Naive B cell (primary cell): ENCODE data around the gene MCF2. TPM values are rescaled to one million over a fixed set of nuclear protein-coding genes. Genes with fewer than 3 reads are reported as not detected.
"Not testable (repeated sequence)": the region's sequence is repeated elsewhere in the genome, so short reads cannot be mapped to it uniquely, and the experiment has no call there.

ENCODE experiments used
- ATAC-seq, 2 donors: fragments of 150-1000 bp; cut with Tn5 transposase; 2 replicates each; pipeline ENCODE4 v1.10.0; 2021; ENCODE audit warnings: low read depth in 2 of 2, mild to moderate bottlenecking in 2 of 2, moderate library complexity in 2 of 2
- DNase-seq: peaks from one replicate; pipeline ENCODE4 v3.0.0; 2022
- H3K27ac Mint-ChIP-seq, 6 donors: one replicate each; pipeline ENCODE4 v1.8.0; 2020 to 2022; ENCODE audit warnings: mild to moderate bottlenecking in 6 of 6, mixed read lengths in 6 of 6, moderate library complexity in 5 of 6, inconsistent platforms in 2 of 6
- H3K27me3 Mint-ChIP-seq, 3 donors: one replicate each; pipeline ENCODE4 v1.8.0; 2021 to 2022; ENCODE audit warnings: mixed read lengths in 3 of 3, mild to moderate bottlenecking in 1 of 3
- H3K36me3 Mint-ChIP-seq, 2 donors: one replicate each; pipeline ENCODE4 v1.8.0; 2020 to 2022; ENCODE audit warnings: mixed read lengths in 2 of 2, inconsistent platforms in 1 of 2, mild to moderate bottlenecking in 1 of 2
- H3K4me1 Mint-ChIP-seq, 3 donors: one replicate each; pipeline ENCODE4 v1.8.0; 2020 to 2022; ENCODE audit warnings: mixed read lengths in 3 of 3, inconsistent platforms in 1 of 3, mild to moderate bottlenecking in 1 of 3, moderate library complexity in 1 of 3
- H3K4me3 Mint-ChIP-seq, 8 donors: one replicate each; pipeline ENCODE4 v1.8.0; 2020 to 2022; ENCODE audit warnings: mild to moderate bottlenecking in 8 of 8, mixed read lengths in 8 of 8, moderate library complexity in 8 of 8, inconsistent platforms in 2 of 8
- H3K9me3 Mint-ChIP-seq, 7 donors: one replicate each; pipeline ENCODE4 v1.8.0; 2020 to 2022; ENCODE audit warnings: mixed read lengths in 7 of 7, mild to moderate bottlenecking in 5 of 7, inconsistent platforms in 2 of 7, moderate library complexity in 1 of 7
- polyA plus RNA-seq, 6 donors: library from polyadenylated mRNA; unstranded; fragments of 300-500 nt; fragmentation: Illumina TruSeq; gene quantifications; one replicate each; pipeline ENCODE4 v1.2.3, GENCODE V29; 2021; ENCODE audit warnings: low read depth in 6 of 6

MCF2 gene
- polyA plus RNA-seq, 6 donors from 2014 or later: not detected

DNA sequence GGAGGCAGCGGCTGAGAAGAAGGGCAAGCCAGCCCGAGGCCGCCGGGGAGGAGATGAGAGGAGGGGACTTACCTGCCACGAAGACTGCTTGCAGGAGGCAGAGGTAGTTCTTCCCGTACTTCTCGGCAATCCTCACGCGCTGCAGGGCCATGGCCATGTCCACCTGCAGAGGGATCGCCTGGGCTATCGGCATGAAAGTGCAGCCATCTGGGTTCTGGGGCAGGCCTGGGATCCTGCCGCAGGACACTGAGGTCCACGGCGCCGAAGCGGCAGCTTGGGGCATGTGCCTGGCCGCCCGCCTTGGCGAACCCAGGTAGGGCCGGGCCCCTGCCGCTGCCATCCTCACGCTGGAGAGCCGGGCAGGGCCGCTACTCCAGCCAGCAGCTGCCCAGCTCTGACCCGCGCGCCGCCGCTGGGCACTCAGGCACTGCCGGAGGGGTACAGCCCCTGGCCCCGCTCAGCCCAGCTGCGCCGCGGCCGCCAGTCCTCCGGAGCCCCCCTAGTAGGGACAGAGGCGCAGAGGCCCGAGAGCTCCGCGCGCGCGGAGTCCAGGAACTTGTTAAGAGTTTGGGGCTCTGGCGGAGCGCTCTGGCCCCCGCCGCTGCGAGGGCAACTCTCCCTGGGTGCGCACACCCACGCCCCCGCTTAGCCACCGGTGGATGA, 16.0 kb downstream of the MCF2 start:
- Mint-ChIP-seq H3K27ac (no peak overlapping the region), H3K4me3 (no peak overlapping the region), H3K9me3 (peaks cover 0 to 9% (median 0%) of the 10 kb centered on the region in 7 donors), H3K27me3 (peaks cover 7 to 37% (median 22%) of the 10 kb centered on the region in 3 donors), H3K36me3 (no peaks in the 10 kb centered on the region), H3K4me1 (peaks cover 0 to 10% (median 0%) of the 10 kb centered on the region in 3 donors)
- DNase-seq (no peak), ATAC-seq (no peak)

GRCh38 chrX:139691493-139691842, 16.5 kb downstream of the MCF2 start:
- Mint-ChIP-seq H3K36me3 (no peaks in the 10 kb centered on the region), H3K9me3 (peaks cover 0 to 13% (median 2%) of the 10 kb centered on the region in 7 donors), H3K27ac (no peak overlapping the region), H3K4me3 (peak overlapping the region in 3 of 8 donors; percentile 21 to 61 (median 59)), H3K4me1 (peaks cover 0 to 10% (median 0%) of the 10 kb centered on the region in 3 donors), H3K27me3 (peaks cover 7 to 37% (median 22%) of the 10 kb centered on the region in 3 donors)
- no peak for DNase-seq
- ATAC-seq: no peak

DNA sequence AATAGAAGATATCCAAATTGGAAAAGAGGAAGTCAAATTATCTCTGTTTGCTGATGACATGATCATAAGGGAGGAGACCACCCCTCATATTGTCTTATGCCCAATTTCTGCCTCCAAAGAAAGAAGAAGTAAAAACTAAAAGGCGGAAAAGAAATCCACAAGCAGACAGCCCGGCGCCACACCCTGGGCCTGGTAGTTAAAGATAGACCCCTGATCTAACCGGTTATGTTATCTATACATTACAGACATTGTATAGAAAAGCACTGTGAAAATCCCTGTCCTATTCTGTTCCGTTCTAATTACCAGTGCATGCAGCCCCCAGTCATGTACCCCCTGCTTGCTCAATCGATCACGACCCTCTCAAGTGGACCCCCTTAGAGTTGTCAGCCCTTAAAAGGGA, 22.8 kb downstream of the MCF2 start:
- H3K4me3 Mint-ChIP-seq, H3K36me3 Mint-ChIP-seq, H3K27ac Mint-ChIP-seq, ATAC-seq, DNase-seq, H3K4me1 Mint-ChIP-seq: not testable (repeated sequence)
- H3K27me3 Mint-ChIP-seq: peaks cover 0 to 17% (median 8%) of the 10 kb centered on the region in 3 donors
- H3K9me3 Mint-ChIP-seq: peaks cover 0 to 24% (median 7%) of the 10 kb centered on the region in 7 donors

DNA sequence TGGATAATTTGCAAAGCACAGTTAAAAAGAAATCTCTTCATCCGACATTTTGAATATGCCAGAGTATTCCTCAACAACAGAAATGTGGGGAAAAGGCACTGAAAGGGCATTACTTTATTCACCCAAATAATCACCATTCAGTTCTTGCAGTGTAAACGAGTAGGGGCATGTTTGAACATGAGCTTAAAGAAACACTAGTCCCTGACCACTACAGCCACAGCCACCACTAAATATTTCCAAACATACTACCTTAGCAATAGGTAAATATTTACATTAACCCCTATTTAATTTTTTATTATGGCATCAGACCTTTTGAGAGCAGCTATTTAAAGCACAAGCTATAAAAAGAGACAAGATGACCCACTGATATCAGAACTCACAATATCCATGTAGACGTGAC, 27.6 kb downstream of the MCF2 start:
- no peaks in the 10 kb centered on the region for H3K4me1 Mint-ChIP-seq
- no peak overlapping the region for H3K27ac Mint-ChIP-seq

DNA sequence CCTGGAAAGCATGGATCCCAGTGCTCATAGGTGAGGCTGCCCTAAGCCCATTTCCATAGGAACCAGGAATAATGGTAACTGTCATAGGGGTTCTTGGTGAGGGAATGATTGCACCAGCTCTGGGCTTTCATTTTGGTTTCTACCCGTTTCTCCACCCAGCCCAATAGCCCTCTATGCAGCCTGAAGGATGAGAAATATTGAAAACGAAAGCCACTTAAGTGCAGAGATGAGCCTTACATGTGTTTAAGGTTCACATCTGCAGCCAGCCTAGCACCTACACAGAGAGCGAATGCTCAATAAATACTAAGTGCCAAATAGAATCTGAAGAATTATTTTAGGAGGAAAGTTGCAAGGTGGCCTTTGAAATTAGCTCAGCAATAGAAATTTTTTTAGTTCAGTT, 60.4 kb downstream of the MCF2 start:
- Mint-ChIP-seq H3K4me3 (no peak overlapping the region), H3K36me3 (no peaks in the 10 kb centered on the region)
- no peak for ATAC-seq

More for the DNA sequence above, 27.6 kb downstream of the MCF2 start:
- DNase-seq (no peak), ATAC-seq (no peak)
- Mint-ChIP-seq H3K36me3 (peaks cover 0 to 1% of the 10 kb centered on the region in 2 donors), H3K4me3 (no peak overlapping the region), H3K9me3 (peaks cover 0 to 22% (median 7%) of the 10 kb centered on the region in 7 donors), H3K27me3 (no peaks in the 10 kb centered on the region)

GRCh38 chrX:139642241-139642927, 65.6 kb downstream of the MCF2 start:
- no peak overlapping the region for H3K4me3 Mint-ChIP-seq
- H3K4me1 Mint-ChIP-seq: no peaks in the 10 kb centered on the region
- ATAC-seq: no peak
- no peaks in the 10 kb centered on the region for H3K36me3 Mint-ChIP-seq
- H3K27me3 Mint-ChIP-seq: peaks cover 4 to 19% (median 6%) of the 10 kb centered on the region in 3 donors
- no peaks in the 10 kb centered on the region for H3K9me3 Mint-ChIP-seq
- no peak for DNase-seq
- no peak overlapping the region for H3K27ac Mint-ChIP-seq

More for the DNA sequence above, 60.4 kb downstream of the MCF2 start:
- DNase-seq: no peak
- no peaks in the 10 kb centered on the region for H3K4me1 Mint-ChIP-seq
- no peak overlapping the region for H3K27ac Mint-ChIP-seq
- H3K9me3 Mint-ChIP-seq: peaks cover 0 to 7% (median 3%) of the 10 kb centered on the region in 7 donors
- peaks cover 0 to 4% (median 0%) of the 10 kb centered on the region in 3 donors for H3K27me3 Mint-ChIP-seq

DNA sequence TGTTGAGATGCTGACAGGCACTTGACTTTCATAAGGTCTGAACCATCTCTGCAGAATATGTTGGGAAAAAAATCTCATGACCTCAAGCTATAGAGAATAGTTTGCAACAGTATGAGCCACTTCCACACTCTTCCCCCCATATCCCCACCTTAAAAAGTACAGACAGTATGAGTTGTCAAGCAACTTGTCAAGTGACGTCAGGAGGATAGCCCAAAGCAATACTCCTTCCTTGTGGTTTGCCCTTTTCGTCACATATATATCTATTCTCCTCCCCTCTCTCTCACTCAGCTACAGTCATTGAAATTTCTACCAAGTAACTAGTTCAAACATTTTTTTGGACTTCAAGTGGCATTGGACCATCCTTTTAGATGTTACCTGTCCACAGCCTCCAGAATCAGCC, 67.7 kb downstream of the MCF2 start:
- Mint-ChIP-seq H3K36me3 (no peaks in the 10 kb centered on the region), H3K9me3 (no peaks in the 10 kb centered on the region), H3K27me3 (peaks cover 4 to 19% (median 6%) of the 10 kb centered on the region in 3 donors), H3K4me1 (no peaks in the 10 kb centered on the region), H3K4me3 (no peak overlapping the region), H3K27ac (no peak overlapping the region)
- DNase-seq (no peak), ATAC-seq (no peak)

GRCh38 chrX:139639253-139639652, 68.7 kb downstream of the MCF2 start:
- Mint-ChIP-seq H3K9me3 (no peaks in the 10 kb centered on the region), H3K27ac (no peak overlapping the region), H3K36me3 (no peaks in the 10 kb centered on the region), H3K4me3 (no peak overlapping the region), H3K4me1 (no peaks in the 10 kb centered on the region), H3K27me3 (peaks cover 4 to 19% (median 6%) of the 10 kb centered on the region in 3 donors)
- ATAC-seq (no peak), DNase-seq (no peak)

DNA sequence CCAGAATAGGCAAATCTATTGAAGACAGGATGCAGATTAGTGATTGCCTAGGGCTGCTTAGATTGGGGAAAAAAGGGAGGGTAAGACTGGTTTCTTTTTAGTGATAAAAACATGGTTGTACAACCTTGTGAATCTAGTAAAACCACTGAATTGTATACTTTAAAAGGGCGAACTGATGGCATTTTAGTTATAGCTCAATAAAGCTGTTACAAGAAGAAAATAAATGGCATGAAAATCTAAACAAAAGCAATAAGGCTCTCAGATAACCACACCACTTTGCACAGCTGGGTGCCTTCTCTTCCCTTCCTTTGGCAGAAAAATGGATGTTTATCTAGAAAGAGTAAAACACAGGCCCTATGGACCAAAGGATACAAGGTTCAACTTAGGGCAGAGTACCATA, 107.9 kb downstream of the MCF2 start:
- no peak overlapping the region for H3K27ac Mint-ChIP-seq
- no peak overlapping the region for H3K4me3 Mint-ChIP-seq
- ATAC-seq (no peak), DNase-seq (no peak)
- H3K9me3 Mint-ChIP-seq: peaks cover 0 to 12% (median 3%) of the 10 kb centered on the region in 7 donors
- H3K36me3 Mint-ChIP-seq: no peaks in the 10 kb centered on the region
- no peaks in the 10 kb centered on the region for H3K4me1 Mint-ChIP-seq
- H3K27me3 Mint-ChIP-seq: no peaks in the 10 kb centered on the region

DNA sequence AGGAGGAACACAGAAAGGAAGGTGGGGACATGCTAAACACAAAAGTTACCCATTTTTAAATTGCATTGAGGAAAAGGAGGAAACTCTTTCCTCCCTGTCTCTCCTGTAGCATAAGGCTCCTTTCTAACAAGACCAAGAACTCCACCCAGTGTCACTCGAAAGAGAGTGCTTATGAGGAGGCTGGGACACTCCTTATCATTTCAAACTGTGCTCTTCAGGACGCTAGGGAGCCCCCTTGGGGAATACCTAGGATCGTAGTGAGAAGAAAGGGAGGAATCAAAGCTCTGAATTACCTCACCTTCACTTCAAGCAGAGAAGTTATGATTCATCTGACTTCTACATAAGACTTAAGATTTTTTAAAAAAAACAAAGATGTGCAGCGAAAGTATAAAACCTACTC, 111.9 kb downstream of the MCF2 start:
- H3K4me3 Mint-ChIP-seq: no peak overlapping the region
- H3K27ac Mint-ChIP-seq: no peak overlapping the region
- peaks cover 0 to 9% (median 3%) of the 10 kb centered on the region in 7 donors for H3K9me3 Mint-ChIP-seq
- no peaks in the 10 kb centered on the region for H3K27me3 Mint-ChIP-seq
- no peak for DNase-seq
- ATAC-seq: no peak
- H3K36me3 Mint-ChIP-seq: no peaks in the 10 kb centered on the region
- H3K4me1 Mint-ChIP-seq: no peaks in the 10 kb centered on the region

- Mint-ChIP-seq H3K4me1 (no peaks in the 10 kb centered on the region), H3K4me3 (no peak overlapping the region), H3K36me3 (no peaks in the 10 kb centered on the region), H3K27ac (no peak overlapping the region), H3K9me3 (no peaks in the 10 kb centered on the region), H3K27me3 (no peaks in the 10 kb centered on the region)
- ATAC-seq (no peak), DNase-seq (no peak)
These were observed 122.4 kb downstream of the MCF2 start for GRCh38 chrX:139585613-139586012.

DNA sequence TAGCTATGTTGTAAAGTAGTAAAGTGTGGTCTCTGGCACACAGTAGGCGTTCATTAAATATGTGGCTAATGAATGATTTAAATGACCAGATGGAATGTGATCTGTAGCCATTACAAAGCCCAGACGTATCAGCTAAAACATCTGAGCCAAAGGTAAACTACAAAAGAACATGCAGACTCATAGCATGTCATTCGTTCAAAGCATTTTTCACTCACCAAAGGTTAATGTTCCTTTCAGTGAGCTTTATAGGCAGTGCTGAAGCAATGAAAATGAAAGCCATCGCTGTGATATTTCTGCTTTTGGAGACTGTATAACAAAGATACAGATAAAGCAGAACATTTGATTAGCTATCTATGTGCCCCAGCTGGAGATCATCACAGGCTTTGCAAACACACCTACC, 126.9 kb downstream of the MCF2 start:
- DNase-seq (no peak), ATAC-seq (no peak)
- Mint-ChIP-seq H3K27me3 (no peaks in the 10 kb centered on the region), H3K4me1 (no peaks in the 10 kb centered on the region), H3K4me3 (no peak overlapping the region), H3K36me3 (no peaks in the 10 kb centered on the region), H3K27ac (no peak overlapping the region), H3K9me3 (no peaks in the 10 kb centered on the region)

DNA sequence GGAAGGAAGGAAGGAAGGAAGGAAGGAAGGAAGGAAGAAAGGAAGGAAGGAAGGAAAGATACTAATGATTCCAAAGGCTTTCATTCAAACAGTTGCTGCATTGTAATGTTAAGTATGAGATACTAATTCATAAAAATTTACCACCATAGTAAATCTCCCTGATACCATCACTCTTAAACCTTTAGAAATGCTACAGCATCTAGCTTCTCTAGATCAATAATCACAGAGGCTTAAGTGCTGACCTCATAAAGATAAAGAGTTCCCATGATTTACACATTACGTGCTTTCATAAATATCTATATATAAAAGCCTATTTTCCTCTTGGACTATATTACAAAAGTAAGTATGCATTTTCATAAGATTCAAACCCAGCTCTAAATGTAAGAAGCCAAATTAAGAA, 141.0 kb downstream of the MCF2 start:
- Mint-ChIP-seq H3K27me3 (peaks cover 0 to 8% (median 0%) of the 10 kb centered on the region in 3 donors), H3K4me1 (no peaks in the 10 kb centered on the region), H3K36me3 (no peaks in the 10 kb centered on the region), H3K9me3 (no peaks in the 10 kb centered on the region), H3K4me3 (no peak overlapping the region), H3K27ac (no peak overlapping the region)
- DNase-seq: no peak
- ATAC-seq: no peak

GRCh38 chrX:139563251-139563650, 144.7 kb downstream of the MCF2 start:
- ATAC-seq (no peak), DNase-seq (no peak)
- Mint-ChIP-seq H3K27me3 (peaks cover 0 to 10% (median 0%) of the 10 kb centered on the region in 3 donors), H3K36me3 (no peaks in the 10 kb centered on the region), H3K9me3 (no peaks in the 10 kb centered on the region), H3K4me3 (no peak overlapping the region), H3K4me1 (no peaks in the 10 kb centered on the region), H3K27ac (peak overlapping the region in 1 of 6 donors; percentile 55)
